ENCODE results near the gene BBLN.

GRCh38 chr9:128164307-128164885, 4.3 kb downstream of the BBLN start:
- TF ChIP-seq CSDC2 (CRISPR knock-in tag; IDR thresholded peaks at IDR 0.05): no peak
- TF ChIP-seq ZFP30 (CRISPR knock-in tag; IDR thresholded peaks at IDR 0.05): no peak
- TF ChIP-seq, protein P1, sequence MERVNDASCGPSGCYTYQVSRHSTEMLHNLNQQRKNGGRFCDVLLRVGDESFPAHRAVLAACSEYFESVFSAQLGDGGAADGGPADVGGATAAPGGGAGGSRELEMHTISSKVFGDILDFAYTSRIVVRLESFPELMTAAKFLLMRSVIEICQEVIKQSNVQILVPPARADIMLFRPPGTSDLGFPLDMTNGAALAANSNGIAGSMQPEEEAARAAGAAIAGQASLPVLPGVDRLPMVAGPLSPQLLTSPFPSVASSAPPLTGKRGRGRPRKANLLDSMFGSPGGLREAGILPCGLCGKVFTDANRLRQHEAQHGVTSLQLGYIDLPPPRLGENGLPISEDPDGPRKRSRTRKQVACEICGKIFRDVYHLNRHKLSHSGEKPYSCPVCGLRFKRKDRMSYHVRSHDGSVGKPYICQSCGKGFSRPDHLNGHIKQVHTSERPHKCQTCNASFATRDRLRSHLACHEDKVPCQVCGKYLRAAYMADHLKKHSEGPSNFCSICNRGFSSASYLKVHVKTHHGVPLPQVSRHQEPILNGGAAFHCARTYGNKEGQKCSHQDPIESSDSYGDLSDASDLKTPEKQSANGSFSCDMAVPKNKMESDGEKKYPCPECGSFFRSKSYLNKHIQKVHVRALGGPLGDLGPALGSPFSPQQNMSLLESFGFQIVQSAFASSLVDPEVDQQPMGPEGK (CRISPR knock-in tag; IDR thresholded peaks at IDR 0.05; ENCODE audit: borderline replicate concordance): no peak
- no peak for TF ChIP-seq ESRRG (CRISPR knock-in tag; IDR thresholded peaks at IDR 0.05)
- no peak for TF ChIP-seq SNAI2 (CRISPR knock-in tag; IDR thresholded peaks at IDR 0.05)
- no peak for TF ChIP-seq CSRNP3 (CRISPR knock-in tag; IDR thresholded peaks at IDR 0.05)
- no peak for TF ChIP-seq TOX (CRISPR knock-in tag; IDR thresholded peaks at IDR 0.05; ENCODE audit: borderline replicate concordance)
- TF ChIP-seq OSR1 (CRISPR knock-in tag; IDR thresholded peaks at IDR 0.05): no peak
- no peak for TF ChIP-seq ZC3H10 (CRISPR knock-in tag; IDR thresholded peaks at IDR 0.05)
- TF ChIP-seq RARB (CRISPR knock-in tag; IDR thresholded peaks at IDR 0.05): no peak
- no peak for TF ChIP-seq ZNF8 (CRISPR knock-in tag; IDR thresholded peaks at IDR 0.05)
- TF ChIP-seq, protein P2, sequence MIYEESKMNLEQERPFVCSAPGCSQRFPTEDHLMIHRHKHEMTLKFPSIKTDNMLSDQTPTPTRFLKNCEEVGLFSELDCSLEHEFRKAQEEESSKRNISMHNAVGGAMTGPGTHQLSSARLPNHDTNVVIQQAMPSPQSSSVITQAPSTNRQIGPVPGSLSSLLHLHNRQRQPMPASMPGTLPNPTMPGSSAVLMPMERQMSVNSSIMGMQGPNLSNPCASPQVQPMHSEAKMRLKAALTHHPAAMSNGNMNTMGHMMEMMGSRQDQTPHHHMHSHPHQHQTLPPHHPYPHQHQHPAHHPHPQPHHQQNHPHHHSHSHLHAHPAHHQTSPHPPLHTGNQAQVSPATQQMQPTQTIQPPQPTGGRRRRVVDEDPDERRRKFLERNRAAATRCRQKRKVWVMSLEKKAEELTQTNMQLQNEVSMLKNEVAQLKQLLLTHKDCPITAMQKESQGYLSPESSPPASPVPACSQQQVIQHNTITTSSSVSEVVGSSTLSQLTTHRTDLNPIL (CRISPR knock-in tag; IDR thresholded peaks at IDR 0.05; ENCODE audit: low read depth): no peak
- TF ChIP-seq, protein P3, sequence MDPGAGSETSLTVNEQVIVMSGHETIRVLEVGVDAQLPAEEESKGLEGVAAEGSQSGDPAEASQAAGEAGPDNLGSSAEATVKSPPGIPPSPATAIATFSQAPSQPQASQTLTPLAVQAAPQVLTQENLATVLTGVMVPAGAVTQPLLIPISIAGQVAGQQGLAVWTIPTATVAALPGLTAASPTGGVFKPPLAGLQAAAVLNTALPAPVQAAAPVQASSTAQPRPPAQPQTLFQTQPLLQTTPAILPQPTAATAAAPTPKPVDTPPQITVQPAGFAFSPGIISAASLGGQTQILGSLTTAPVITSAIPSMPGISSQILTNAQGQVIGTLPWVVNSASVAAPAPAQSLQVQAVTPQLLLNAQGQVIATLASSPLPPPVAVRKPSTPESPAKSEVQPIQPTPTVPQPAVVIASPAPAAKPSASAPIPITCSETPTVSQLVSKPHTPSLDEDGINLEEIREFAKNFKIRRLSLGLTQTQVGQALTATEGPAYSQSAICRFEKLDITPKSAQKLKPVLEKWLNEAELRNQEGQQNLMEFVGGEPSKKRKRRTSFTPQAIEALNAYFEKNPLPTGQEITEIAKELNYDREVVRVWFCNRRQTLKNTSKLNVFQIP (CRISPR knock-in tag; IDR thresholded peaks at IDR 0.05; ENCODE audit: borderline replicate concordance, low read depth): no peak

All from SK-N-SH treated with all-trans-retinoic acid at 6 μM for 48 hours (cell line).